GM23338 (cell line): ENCODE data around the gene SRGAP3. TPM values are rescaled to one million over a fixed set of nuclear protein-coding genes. Genes with fewer than 3 reads are reported as not detected.

Experiments
- ATAC-seq: fragments of 200-7000 bp; cut with Tn5 transposase; 3 replicates; pipeline ENCODE4 v1.9.1; 2020
- DNase-seq: peaks from one replicate; pipeline ENCODE4 v3.0.0-alpha.2; 2015; ENCODE audit warnings: low spot score
- H2AFZ ChIP-seq: fragments of 200-600 bp; sonication (generic); 2 replicates; pipeline ENCODE4 v1.8.0; 2016; ENCODE audit warnings: antibody characterized with exemption, mild to moderate bottlenecking, moderate library complexity
- H3F3A ChIP-seq: fragments of 200-600 bp; sonication (generic); replicated peaks from 2 replicates; pipeline ENCODE4 v1.8.0; 2017; ENCODE audit warnings: antibody characterized with exemption, mixed run types, low read depth
- H3K27ac ChIP-seq: fragments of 200-600 bp; sonication (generic); 2 replicates; pipeline ENCODE4 v1.6.1; 2016; ENCODE audit warnings: low read depth
- H3K27me3 ChIP-seq: fragments of 200-600 bp; sonication (generic); 2 replicates; pipeline ENCODE4 v1.8.0; 2016; ENCODE audit warnings: mild to moderate bottlenecking, mixed run types, moderate library complexity; ENCODE audit not compliant: insufficient read depth
- H3K36me3 ChIP-seq: fragments of 200-600 bp; sonication (generic); 2 replicates; pipeline ENCODE4 v1.8.0; 2016; ENCODE audit warnings: mild to moderate bottlenecking; ENCODE audit not compliant: insufficient read depth
- H3K4me1 ChIP-seq: fragments of 200-600 bp; sonication (generic); 2 replicates; pipeline ENCODE4 v1.8.0; 2016; ENCODE audit warnings: mild to moderate bottlenecking, moderate library complexity; ENCODE audit not compliant: insufficient read depth
- H3K4me2 ChIP-seq: fragments of 200-600 bp; sonication (generic); 2 replicates; pipeline ENCODE4 v1.7.1; 2017; ENCODE audit warnings: mixed run types
- H3K4me3 ChIP-seq: fragments of 200-600 bp; sonication (generic); 2 replicates; pipeline ENCODE4 v1.6.1; 2016; ENCODE audit warnings: mixed run types
- H3K79me2 ChIP-seq: fragments of 200-600 bp; sonication (generic); replicated peaks from 2 replicates; pipeline ENCODE4 v1.8.0; 2017; ENCODE audit warnings: mild to moderate bottlenecking; ENCODE audit not compliant: insufficient read depth
- H3K9me2 ChIP-seq: fragments of 200-600 bp; sonication (generic); 2 replicates; pipeline ENCODE4 v1.8.0; 2017; ENCODE audit not compliant: insufficient read depth
- H4K20me1 ChIP-seq: fragments of 200-600 bp; sonication (generic); replicated peaks from 2 replicates; pipeline ENCODE4 v1.8.0; 2017; ENCODE audit warnings: mild to moderate bottlenecking; ENCODE audit not compliant: insufficient read depth
- H3K27ac Mint-ChIP-seq: 2 replicates; pipeline ENCODE4 v1.8.0; 2020; ENCODE audit warnings: inconsistent platforms, mild to moderate bottlenecking, moderate library complexity, mixed read lengths
- H3K27me3 Mint-ChIP-seq: 3 replicates; pipeline ENCODE4 v1.8.0; 2022; ENCODE audit warnings: low read depth, mild to moderate bottlenecking, moderate library complexity, mixed read lengths, inconsistent platforms; ENCODE audit not compliant: insufficient read depth, poor library complexity
- H3K36me3 Mint-ChIP-seq: 3 replicates; pipeline ENCODE4 v1.8.0; 2021; ENCODE audit warnings: low read depth, mild to moderate bottlenecking, inconsistent platforms, moderate library complexity, mixed read lengths
- H3K4me1 Mint-ChIP-seq: 3 replicates; pipeline ENCODE4 v1.8.0; 2020; ENCODE audit warnings: mild to moderate bottlenecking, inconsistent platforms, mixed read lengths
- H3K4me3 Mint-ChIP-seq: 3 replicates; pipeline ENCODE4 v1.8.0; 2021; ENCODE audit warnings: moderate library complexity, mild to moderate bottlenecking, inconsistent platforms, mixed read lengths
- H3K9me3 Mint-ChIP-seq: 3 replicates; pipeline ENCODE4 v1.8.0; 2020; ENCODE audit warnings: moderate library complexity, mild to moderate bottlenecking, inconsistent platforms, mixed read lengths
- CREB1 ChIP-seq: fragments of 250-450 bp; sonication (Bioruptor Pico); IDR thresholded peaks from 2 replicates; pipeline ENCODE4 v1.5.0; 2020; ENCODE audit warnings: low read depth, mild to moderate bottlenecking, moderate library complexity
- EZH2 ChIP-seq: fragments of 200-600 bp; sonication (generic); IDR thresholded peaks from one replicate; pipeline ENCODE4 v1.8.0; 2017; ENCODE audit warnings: antibody characterized with exemption, mild to moderate bottlenecking, low read depth; ENCODE audit not compliant: unreplicated experiment
- EZH2phosphoT487 ChIP-seq: fragments of 200-600 bp; sonication (generic); IDR thresholded peaks from one replicate; pipeline ENCODE4 v1.8.1; 2018; ENCODE audit warnings: antibody characterized with exemption; ENCODE audit not compliant: unreplicated experiment
- JUNB ChIP-seq: IDR thresholded peaks from one replicate; pipeline ENCODE4 v1.6.1; 2016; ENCODE audit warnings: antibody characterized with exemption; ENCODE audit not compliant: unreplicated experiment
- NANOG ChIP-seq: IDR thresholded peaks from 2 replicates; pipeline ENCODE4 v1.6.1; 2016; ENCODE audit warnings: antibody characterized with exemption, borderline replicate concordance
- POLR2AphosphoS5 ChIP-seq: IDR thresholded peaks from 2 replicates; pipeline ENCODE4 v1.6.1; 2016; ENCODE audit warnings: antibody characterized with exemption, low read depth
- ZNF114 ChIP-seq: fragments of 250-450 bp; sonication (Bioruptor Pico); IDR thresholded peaks from 2 replicates; pipeline ENCODE4 v1.5.0; 2020; ENCODE audit warnings: mild to moderate bottlenecking, moderate library complexity
- ZNF331 ChIP-seq: fragments of 250-450 bp; sonication (Bioruptor Pico); IDR thresholded peaks from 2 replicates; pipeline ENCODE4 v1.5.0; 2020; ENCODE audit warnings: low read depth, mild to moderate bottlenecking, moderate library complexity
- polyA plus RNA-seq: library from polyadenylated mRNA; unstranded; fragments of >200 nt; fragmentation: Nextera tagmentation; extraction: Ambion mirVana; gene quantifications from 2 replicates; pipeline ENCODE4 v1.2.1, GENCODE V29; 2016
- total RNA-seq: library from RNA; depleted of rRNA; stranded (reverse); fragments of >200 nt; shearing (Covaris generic); gene quantifications from 2 replicates; pipeline ENCODE4 v1.2.3, GENCODE V29; 2014
- TF ChIP-seq, protein P1 (sequence below): fragments of 250-450 bp; sonication (Bioruptor Pico); IDR thresholded peaks from 2 replicates; pipeline ENCODE4 v1.5.0; 2020; ENCODE audit warnings: mild to moderate bottlenecking, moderate library complexity
- TF ChIP-seq, protein P2 (sequence below), 2 experiments: fragments of 200-600 bp in 1 of 2; sonication (generic) in 1 of 2; conservative IDR thresholded peaks; 2 replicates each; pipeline versions ENCODE4 v1.5.1 to v1.6.1; 2016 to 2017; ENCODE audit warnings: antibody characterized with exemption in 2 of 2, low read depth in 2 of 2, mild to moderate bottlenecking in 2 of 2, moderate library complexity in 1 of 2
- TF ChIP-seq, protein P3 (sequence below): IDR thresholded peaks from 2 replicates; pipeline ENCODE4 v1.6.1; 2016; ENCODE audit warnings: antibody characterized with exemption

Gene SRGAP3
- total and polyA plus RNA-seq, 2 experiments from 2014 or later: 6.4 to 9.4 TPM

DNA sequence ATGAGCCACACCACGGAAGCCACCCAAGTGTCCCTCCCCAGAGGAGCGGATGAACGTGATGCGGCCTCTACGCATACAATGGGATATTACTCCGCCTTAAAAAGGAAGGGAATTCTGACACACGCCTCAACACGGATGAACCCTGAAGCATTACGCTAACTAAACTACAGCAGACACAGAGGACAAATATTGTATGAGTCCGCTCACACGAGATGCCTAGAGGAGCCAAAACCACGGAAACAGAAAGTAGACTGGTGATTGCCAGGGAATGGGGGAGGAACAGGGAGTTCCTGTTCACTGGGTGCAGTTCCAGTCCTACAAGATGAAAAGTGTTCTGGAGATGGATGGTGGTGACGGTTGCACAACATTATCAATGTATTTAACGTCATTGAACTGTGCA is 32.7 kb downstream of the SRGAP3 start:
- Histone ChIP-seq H4K20me1 (no peaks in the 10 kb centered on the region), H3F3A (no peaks in the 10 kb centered on the region), H2AFZ (no peak overlapping the region), H3K4me2 (no peak overlapping the region), H3K9me2 (no peaks in the 10 kb centered on the region), H3K36me3 (no peaks in the 10 kb centered on the region), H3K79me2 (no peaks in the 10 kb centered on the region), H3K4me1 (no peaks in the 10 kb centered on the region), H3K27me3 (no peaks in the 10 kb centered on the region), H3K27ac (no peak overlapping the region), H3K4me3 (no peak overlapping the region)
- Mint-ChIP-seq H3K27ac (no peak overlapping the region), H3K9me3 (no peaks in the 10 kb centered on the region), H3K4me3 (no peak overlapping the region), H3K36me3 (no peaks in the 10 kb centered on the region), H3K4me1 (peaks cover 3% of the 10 kb centered on the region), H3K27me3 (peaks cover under 1% of the 10 kb centered on the region)
- no peak for ATAC-seq
- no peak for TF ChIP-seq CREB1 (CRISPR knock-in tag)
- no peak for TF ChIP-seq POLR2AphosphoS5
- no peak for TF ChIP-seq EZH2
- no peak for TF ChIP-seq ZNF114 (CRISPR knock-in tag)
- TF ChIP-seq, protein P1, sequence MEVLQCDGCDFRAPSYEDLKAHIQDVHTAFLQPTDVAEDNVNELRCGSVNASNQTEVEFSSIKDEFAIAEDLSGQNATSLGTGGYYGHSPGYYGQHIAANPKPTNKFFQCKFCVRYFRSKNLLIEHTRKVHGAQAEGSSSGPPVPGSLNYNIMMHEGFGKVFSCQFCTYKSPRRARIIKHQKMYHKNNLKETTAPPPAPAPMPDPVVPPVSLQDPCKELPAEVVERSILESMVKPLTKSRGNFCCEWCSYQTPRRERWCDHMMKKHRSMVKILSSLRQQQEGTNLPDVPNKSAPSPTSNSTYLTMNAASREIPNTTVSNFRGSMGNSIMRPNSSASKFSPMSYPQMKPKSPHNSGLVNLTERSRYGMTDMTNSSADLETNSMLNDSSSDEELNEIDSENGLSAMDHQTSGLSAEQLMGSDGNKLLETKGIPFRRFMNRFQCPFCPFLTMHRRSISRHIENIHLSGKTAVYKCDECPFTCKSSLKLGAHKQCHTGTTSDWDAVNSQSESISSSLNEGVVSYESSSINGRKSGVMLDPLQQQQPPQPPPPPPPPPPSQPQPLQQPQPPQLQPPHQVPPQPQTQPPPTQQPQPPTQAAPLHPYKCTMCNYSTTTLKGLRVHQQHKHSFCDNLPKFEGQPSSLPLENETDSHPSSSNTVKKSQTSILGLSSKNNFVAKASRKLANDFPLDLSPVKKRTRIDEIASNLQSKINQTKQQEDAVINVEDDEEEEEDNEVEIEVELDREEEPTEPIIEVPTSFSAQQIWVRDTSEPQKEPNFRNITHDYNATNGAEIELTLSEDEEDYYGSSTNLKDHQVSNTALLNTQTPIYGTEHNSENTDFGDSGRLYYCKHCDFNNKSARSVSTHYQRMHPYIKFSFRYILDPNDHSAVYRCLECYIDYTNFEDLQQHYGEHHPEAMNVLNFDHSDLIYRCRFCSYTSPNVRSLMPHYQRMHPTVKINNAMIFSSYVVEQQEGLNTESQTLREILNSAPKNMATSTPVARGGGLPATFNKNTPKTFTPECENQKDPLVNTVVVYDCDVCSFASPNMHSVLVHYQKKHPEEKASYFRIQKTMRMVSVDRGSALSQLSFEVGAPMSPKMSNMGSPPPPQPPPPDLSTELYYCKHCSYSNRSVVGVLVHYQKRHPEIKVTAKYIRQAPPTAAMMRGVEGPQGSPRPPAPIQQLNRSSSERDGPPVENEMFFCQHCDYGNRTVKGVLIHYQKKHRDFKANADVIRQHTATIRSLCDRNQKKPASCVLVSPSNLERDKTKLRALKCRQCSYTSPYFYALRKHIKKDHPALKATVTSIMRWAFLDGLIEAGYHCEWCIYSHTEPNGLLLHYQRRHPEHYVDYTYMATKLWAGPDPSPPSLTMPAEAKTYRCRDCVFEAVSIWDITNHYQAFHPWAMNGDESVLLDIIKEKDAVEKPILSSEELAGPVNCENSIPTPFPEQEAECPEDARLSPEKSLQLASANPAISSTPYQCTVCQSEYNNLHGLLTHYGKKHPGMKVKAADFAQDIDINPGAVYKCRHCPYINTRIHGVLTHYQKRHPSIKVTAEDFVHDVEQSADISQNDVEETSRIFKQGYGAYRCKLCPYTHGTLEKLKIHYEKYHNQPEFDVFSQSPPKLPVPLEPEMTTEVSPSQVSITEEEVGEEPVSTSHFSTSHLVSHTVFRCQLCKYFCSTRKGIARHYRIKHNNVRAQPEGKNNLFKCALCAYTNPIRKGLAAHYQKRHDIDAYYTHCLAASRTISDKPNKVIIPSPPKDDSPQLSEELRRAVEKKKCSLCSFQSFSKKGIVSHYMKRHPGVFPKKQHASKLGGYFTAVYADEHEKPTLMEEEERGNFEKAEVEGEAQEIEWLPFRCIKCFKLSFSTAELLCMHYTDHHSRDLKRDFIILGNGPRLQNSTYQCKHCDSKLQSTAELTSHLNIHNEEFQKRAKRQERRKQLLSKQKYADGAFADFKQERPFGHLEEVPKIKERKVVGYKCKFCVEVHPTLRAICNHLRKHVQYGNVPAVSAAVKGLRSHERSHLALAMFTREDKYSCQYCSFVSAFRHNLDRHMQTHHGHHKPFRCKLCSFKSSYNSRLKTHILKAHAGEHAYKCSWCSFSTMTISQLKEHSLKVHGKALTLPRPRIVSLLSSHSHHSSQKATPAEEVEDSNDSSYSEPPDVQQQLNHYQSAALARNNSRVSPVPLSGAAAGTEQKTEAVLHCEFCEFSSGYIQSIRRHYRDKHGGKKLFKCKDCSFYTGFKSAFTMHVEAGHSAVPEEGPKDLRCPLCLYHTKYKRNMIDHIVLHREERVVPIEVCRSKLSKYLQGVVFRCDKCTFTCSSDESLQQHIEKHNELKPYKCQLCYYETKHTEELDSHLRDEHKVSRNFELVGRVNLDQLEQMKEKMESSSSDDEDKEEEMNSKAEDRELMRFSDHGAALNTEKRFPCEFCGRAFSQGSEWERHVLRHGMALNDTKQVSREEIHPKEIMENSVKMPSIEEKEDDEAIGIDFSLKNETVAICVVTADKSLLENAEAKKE (CRISPR knock-in tag): no peak
- no peak for TF ChIP-seq NANOG
- TF ChIP-seq EZH2phosphoT487: no peak
- TF ChIP-seq, protein P2, sequence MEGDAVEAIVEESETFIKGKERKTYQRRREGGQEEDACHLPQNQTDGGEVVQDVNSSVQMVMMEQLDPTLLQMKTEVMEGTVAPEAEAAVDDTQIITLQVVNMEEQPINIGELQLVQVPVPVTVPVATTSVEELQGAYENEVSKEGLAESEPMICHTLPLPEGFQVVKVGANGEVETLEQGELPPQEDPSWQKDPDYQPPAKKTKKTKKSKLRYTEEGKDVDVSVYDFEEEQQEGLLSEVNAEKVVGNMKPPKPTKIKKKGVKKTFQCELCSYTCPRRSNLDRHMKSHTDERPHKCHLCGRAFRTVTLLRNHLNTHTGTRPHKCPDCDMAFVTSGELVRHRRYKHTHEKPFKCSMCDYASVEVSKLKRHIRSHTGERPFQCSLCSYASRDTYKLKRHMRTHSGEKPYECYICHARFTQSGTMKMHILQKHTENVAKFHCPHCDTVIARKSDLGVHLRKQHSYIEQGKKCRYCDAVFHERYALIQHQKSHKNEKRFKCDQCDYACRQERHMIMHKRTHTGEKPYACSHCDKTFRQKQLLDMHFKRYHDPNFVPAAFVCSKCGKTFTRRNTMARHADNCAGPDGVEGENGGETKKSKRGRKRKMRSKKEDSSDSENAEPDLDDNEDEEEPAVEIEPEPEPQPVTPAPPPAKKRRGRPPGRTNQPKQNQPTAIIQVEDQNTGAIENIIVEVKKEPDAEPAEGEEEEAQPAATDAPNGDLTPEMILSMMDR (conservative IDR thresholded peaks at IDR 0.05; ENCODE audit: low read depth in 2 of 2): no peak
- TF ChIP-seq, protein P3, sequence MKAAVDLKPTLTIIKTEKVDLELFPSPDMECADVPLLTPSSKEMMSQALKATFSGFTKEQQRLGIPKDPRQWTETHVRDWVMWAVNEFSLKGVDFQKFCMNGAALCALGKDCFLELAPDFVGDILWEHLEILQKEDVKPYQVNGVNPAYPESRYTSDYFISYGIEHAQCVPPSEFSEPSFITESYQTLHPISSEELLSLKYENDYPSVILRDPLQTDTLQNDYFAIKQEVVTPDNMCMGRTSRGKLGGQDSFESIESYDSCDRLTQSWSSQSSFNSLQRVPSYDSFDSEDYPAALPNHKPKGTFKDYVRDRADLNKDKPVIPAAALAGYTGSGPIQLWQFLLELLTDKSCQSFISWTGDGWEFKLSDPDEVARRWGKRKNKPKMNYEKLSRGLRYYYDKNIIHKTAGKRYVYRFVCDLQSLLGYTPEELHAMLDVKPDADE: no peak
- no peak for TF ChIP-seq ZNF331 (CRISPR knock-in tag)
- TF ChIP-seq JUNB: no peak
- DNase-seq: no peak
